HG03565 (cell line): ENCODE data around the gene FAHD1.
"Not testable (repeated sequence)": the region's sequence is repeated elsewhere in the genome, so short reads cannot be mapped to it uniquely, and the experiment has no call there.

Experiments
- ATAC-seq: cut with Tn5 transposase; IDR thresholded peaks from one replicate; pipeline ENCODE4 v1.9.1; 2021; ENCODE audit warnings: mild to moderate bottlenecking, moderate library complexity; ENCODE audit not compliant: unreplicated experiment

The FAHD1 gene

GRCh38 chr16:1788708-1789100 is 38.3 kb upstream of the FAHD1 start:
- ATAC-seq = no peak

DNA sequence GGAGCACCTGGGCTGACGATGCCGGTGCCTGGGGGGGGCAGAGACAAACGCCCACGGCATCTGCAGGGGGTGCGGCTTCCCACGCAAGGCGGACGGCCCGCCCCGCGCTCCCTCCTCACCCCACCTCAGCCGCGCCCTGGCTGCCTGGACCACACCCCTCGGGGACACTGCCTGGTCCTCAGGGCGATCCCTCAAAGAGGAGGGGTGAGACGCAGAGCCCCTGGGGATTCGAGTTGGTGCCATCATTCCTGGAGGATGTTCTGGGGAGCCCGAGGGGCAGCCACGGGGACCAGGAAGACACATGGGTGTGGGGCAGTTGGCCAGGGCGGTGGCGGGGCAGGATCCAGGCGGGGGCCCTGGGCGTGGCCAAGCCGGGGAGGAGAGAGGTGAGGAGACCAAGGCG is 37.4 kb upstream of the FAHD1 start:
- no peak for ATAC-seq

DNA sequence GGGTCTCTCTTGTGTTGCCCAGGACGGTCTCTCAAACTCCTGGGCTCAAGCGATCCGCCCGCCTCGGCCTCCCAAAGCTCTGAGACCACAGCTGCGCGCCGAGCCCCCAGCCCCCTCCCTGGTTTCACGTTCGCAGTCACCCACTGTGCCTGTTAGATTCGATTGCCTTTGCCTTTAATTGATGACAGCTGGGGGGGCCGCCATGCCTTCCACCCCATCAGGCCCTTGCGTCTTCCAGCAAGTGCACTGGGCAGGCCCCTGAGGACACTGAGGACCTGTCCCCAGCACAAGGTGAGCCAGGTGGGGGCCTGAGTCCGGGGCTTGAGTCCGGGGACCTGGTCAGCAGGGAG is 36.8 kb upstream of the FAHD1 start:
- no peak for ATAC-seq

GRCh38 chr16:1790611-1791255 is 36.3 kb upstream of the FAHD1 start:
- no peak for ATAC-seq

DNA sequence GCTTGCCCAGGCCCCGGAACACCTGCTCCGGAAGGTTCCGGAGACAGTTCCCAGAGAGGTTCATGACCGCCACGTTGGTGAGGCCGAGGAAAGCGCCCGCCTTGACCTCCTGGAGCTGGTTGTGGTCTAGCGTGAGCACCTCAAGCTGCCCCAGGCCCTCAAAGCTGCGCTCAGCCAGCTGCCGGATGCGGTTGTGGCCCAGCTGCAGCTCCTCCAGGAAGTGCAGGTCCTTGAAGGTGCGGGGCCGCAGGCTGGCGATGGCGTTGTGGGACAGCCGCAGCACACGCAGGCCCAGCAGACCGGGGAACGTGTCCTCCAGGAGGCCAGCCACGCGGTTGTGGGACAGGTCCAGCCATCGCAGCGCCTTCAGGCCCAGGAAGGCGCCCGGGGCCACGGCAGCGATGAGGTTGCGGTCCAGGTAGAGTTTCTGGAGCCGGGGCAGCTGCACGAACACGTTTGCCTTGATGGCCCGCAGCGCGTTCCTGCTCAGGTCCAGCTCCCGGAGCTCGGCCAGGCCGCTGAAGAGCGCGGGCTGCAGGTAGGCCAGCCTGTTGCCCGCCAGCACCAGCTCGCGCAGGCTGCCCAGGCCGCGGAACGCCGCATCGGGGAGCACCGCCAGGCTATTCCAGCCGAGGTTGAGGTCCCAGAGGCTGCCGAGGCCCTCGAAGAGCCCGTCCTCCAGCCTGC is 35.6 kb upstream of the FAHD1 start:
- no peak for ATAC-seq

GRCh38 chr16:1791943-1792812 is 34.8 kb upstream of the FAHD1 start:
- ATAC-seq = no peak

GRCh38 chr16:1792836-1793577 is 34.0 kb upstream of the FAHD1 start:
- no peak for ATAC-seq

GRCh38 chr16:1793578-1794220 is 33.3 kb upstream of the FAHD1 start, which contains the start of gene IGFALS:
Gene IGFALS, minus strand, starts transcription at chr16:1793705. Its CDS starts 53 bp downstream, at chr16:1793652.
- ATAC-seq = no peak

DNA sequence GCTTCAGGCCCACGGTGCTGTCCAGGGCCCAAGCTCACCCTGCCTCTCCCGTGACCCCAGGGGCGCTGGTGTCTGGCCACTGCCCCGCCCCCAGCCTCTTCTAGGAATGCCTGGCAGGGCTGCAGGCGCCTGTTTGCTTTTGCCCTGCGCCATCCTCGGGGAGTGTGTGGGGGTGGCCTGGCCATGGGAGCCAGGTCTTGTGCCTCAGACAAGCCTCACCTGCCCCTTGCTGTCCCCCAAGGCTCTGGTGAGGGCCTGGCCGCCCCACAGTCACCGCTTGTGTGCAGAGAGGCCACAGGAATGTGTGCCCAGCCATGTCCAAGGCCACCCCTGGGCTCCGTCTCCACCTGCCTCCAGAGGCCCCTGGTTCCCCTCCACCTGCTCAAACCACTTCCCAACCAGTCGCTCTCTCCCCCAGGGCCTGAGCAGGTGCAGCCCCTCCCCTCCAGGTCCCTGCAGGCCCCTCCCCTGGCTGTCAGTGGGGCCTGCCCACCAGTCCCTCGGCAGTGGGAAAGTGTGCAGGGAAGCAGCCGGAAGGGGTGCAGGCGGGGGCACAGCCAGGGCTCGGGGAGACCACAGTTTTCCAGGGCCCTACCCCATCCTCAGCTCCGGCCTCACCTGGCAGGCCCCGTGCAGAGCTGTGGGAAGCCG is 32.7 kb upstream of the FAHD1 start:
- no peak for ATAC-seq

GRCh38 chr16:1794908-1795666 is 31.9 kb upstream of the FAHD1 start:
- ATAC-seq = no peak

GRCh38 chr16:1799263-1799662 is 27.7 kb upstream of the FAHD1 start:
- ATAC-seq = not testable (repeated sequence)

DNA sequence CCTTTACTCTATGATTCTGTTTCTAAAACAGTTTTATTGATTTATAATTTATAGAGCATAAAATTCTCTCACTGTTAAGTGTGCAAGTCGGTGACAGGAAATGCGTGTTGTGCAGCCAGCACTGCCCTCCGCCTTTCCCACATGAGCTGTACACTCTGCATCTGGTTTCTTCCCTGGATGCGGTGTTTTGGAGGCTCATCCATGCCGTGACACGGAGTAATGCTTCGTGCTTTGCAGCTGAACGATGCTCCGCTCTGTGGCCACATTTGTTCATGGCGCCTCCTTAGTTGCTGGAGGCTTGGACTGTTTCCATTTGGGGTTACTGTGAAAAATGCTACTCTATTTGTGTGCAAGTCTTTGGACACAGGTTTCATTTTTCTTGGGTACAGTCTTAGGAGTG is 26.3 kb upstream of the FAHD1 start:
- ATAC-seq = no peak

DNA sequence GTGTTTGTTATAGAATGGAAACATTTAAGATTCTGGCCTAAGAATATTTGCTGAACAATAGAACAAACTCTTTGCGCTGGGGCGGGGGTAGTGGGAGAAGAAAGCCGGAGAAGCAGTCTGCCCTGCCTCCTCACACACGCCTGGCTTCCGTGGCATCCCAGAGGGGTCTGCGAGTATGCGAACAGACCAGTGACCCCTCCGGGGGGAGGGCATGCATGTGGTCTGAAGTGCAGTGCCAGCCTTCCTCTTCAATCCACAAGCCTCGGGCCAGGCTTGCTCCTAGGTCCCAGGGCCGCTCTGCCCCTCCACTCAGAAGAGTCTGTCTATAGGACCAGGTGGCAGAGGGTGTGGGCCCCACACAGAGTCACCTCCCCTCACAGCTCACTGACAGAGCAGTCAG is 19.4 kb upstream of the FAHD1 start:
- ATAC-seq = no peak

DNA sequence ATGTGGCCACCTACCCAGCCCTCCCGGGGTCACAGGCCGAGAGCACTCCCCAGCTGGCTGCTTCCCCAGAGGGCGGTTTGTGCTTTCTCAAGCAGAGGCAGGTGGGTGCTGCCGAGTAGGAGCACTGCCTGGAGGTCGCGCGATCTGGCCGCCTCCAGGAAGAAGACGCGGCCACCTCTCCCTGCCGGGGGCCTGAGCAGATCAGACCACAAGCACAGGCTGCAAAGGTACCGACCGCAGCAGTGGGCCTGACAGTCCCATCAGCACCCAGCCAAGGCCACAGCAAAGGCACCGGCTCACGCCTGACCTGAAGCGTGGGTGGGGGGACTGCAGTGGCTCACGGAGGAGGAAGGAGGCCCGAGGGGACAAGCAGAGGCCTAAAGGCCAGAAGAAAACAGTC is 18.3 kb upstream of the FAHD1 start:
- ATAC-seq = no peak

DNA sequence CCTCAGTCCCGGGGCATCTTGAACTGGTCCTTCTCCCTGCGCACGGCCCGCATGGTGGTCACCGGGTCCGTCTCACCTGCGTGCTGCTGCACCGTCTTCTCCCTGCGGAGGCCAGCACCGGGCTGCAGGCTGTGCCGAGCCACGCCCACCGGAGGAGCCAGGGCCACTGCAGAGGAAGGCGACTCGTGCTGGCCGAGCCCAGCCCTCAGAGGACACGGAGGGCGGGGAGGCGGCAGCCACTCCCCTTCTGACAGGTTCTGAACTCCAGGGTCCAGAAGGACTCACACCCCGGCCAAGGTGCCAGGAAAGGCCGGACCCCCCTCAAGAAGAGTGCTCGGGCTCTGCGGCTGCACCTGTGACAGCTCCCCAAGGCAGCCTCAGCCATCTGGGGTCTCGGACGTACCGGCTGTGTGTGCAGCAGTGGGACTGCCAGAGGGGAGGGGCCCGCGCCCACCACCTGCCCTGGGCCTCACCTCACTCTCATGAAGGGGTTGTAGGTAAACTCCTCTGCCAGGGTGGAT is 17.7 kb upstream of the FAHD1 start:
- no peak for ATAC-seq

- ATAC-seq = no peak
Measured at GRCh38 chr16:1810106-1810505, 16.9 kb upstream of the FAHD1 start.

DNA sequence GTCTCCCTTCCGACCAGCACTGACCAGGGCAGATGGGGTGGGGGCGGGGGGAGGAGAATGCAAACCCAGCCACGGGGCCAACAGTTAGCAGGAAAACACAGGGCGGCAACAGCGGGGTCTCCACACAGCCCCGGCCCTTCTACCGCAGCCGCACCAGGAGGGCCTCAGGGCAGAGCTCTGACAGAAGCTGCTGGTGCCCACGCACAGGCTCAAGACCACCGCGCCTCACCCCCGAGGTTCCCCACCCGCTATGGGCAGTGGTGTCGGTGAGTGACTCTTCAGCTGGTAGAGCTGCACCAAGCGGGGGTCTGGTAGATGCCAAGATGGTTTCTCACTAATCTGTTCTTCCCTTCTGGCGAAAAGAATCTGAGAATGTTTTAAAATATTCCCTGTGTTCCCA is 16.5 kb upstream of the FAHD1 start:
- ATAC-seq = no peak

DNA sequence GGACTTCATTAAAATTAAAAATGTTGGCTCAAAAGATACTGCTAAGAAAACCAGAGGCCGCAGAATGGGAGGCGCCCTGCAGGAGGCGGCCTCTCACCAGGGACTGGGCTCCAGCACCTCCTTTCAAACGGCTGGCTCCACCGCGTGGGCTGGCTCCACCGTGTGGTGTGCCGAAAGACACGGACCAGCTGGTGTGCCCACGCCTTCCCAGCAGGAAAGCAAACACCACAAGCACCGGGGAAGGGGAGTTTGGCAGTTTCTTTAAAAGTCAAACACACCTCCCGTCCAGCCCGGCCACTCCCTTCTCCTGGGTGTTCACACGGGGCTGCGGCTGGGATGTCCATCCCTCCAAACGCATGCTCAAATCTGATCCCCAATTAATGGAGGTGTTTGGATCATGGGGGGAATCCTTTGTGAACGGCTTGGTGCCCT is 14.3 kb upstream of the FAHD1 start:
- no peak for ATAC-seq

GRCh38 chr16:1815461-1815860 is 11.5 kb upstream of the FAHD1 start:
- ATAC-seq = no peak
